HEK293T (cell line): ENCODE measurements around the gene ZDHHC7.

Experiments used
- BHLHE40 ChIP-seq: fragments of 450-650 bp; IDR thresholded peaks from 2 replicates; pipeline ENCODE4 v1.6.1; 2016; ENCODE audit warnings: mild to moderate bottlenecking, moderate library complexity, borderline replicate concordance
- CTBP1 ChIP-seq: fragments of 450-650 bp; IDR thresholded peaks from 2 replicates; pipeline ENCODE4 v1.6.1; 2016; ENCODE audit warnings: borderline replicate concordance
- FOXM1 ChIP-seq: fragments of 450-650 bp; IDR thresholded peaks from 2 replicates; pipeline ENCODE4 v1.6.1; 2017; ENCODE audit warnings: mild to moderate bottlenecking, borderline replicate concordance
- SP1 ChIP-seq: fragments of 450-650 bp; IDR thresholded peaks from 2 replicates; pipeline ENCODE4 v1.6.1; 2017
- SUZ12 ChIP-seq: fragments of 450-650 bp; IDR thresholded peaks from 2 replicates; pipeline ENCODE4 v1.6.1; 2016; ENCODE audit warnings: mild to moderate bottlenecking

DNA sequence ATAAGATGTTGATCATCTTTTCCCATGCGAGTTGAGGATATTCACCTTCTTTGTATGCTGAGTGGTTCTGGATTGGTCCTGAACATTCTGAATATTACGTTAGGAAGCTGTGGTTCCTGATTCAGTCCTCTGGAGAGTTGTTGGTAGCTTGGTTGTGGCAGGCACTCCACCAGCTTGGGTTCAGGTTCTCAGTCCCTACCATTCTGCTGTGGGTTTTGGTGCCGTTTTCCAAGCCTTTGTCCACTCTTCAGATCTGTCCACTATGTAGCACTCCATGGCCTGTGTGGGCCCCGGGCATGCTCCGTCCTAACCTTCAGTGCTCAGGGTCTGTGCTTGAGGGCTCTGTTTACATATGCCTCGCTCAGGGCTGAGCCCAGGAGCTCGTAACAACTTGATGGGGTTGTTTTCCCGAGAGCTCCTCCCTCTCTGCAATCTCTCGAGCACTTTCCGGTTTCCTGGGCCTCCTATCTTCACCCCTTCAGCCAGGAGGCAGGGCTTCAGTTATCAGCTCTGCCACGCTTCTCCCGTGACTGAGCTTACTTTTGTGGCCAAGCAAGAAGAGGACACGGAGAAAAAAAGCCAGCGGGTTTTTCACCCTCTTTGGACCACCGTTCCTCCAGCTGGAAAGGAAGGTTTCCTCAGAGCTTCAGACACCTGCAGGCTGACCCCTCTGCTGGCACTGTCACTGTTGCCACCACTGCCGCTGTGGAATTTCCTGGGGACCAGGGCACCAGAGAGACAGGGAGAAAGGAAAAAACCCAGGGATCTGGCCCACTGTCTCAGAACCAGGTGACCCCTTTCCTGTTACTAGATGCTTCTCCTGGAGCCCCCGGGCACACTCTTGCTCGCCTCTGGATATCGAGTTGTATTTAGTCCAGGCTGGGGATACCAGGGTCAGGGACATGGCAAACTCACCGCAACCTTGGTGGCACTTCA is 35.9 kb upstream of the ZDHHC7 start:
- TF ChIP-seq CTBP1 (no peak), SUZ12 (no peak), BHLHE40 (no peak), FOXM1 (no peak), SP1 (no peak)
